ENCODE data around the gene VSIG10L2.
A peak's percentile ranks its signal among the peaks of the same experiment; 100 is the strongest.

VSIG10L2 gene

GRCh38 chr11:125948278-125949051 is 2.6 kb downstream of the VSIG10L2 start:
- intact Hi-C loops (cut with DNase I; ENCODE audit: low total_unique reads): no loop called here
- no peak for TF ChIP-seq CTCF (IDR thresholded peaks at IDR 0.05)
- peak in 1 of 2 donors; percentile 60 for DNase-seq

GRCh38 chr11:125949271-125950177 is 3.7 kb downstream of the VSIG10L2 start:
- H3K27me3 ChIP-seq: peaks cover 0 to 18% of the 10 kb centered on the region in 2 donors
- no peak overlapping the region for H3K4me3 ChIP-seq
- no peak overlapping the region for H3K27ac ChIP-seq
- H3K9me3 ChIP-seq: no peaks in the 10 kb centered on the region
- H3K4me1 ChIP-seq: peaks cover 0 to 7% (median 0%) of the 10 kb centered on the region in 4 donors
- DNase-seq: no peak
- H3K36me3 ChIP-seq: no peaks in the 10 kb centered on the region
- intact Hi-C loops (cut with DNase I; ENCODE audit: low total_unique reads): no loop called here
- TF ChIP-seq CTCF (IDR thresholded peaks at IDR 0.05): no peak

More at GRCh38 chr11:125948278-125949051, 2.6 kb downstream of the VSIG10L2 start:
- Histone ChIP-seq H3K27ac (no peak overlapping the region), H3K36me3 (no peaks in the 10 kb centered on the region), H3K27me3 (peaks cover 0 to 21% of the 10 kb centered on the region in 2 donors), H3K4me1 (peaks cover 0 to 7% (median 0%) of the 10 kb centered on the region in 4 donors), H3K9me3 (no peaks in the 10 kb centered on the region), H3K4me3 (no peak overlapping the region)

GRCh38 chr11:125950178-125950490 is 4.3 kb downstream of the VSIG10L2 start:
- Histone ChIP-seq H3K4me3 (no peak overlapping the region), H3K27me3 (peaks cover 0 to 16% of the 10 kb centered on the region in 2 donors), H3K9me3 (no peaks in the 10 kb centered on the region), H3K36me3 (no peaks in the 10 kb centered on the region), H3K4me1 (peaks cover 0 to 7% (median 0%) of the 10 kb centered on the region in 4 donors), H3K27ac (no peak overlapping the region)
- no peak for DNase-seq
- intact Hi-C loops (cut with DNase I; ENCODE audit: low total_unique reads): no loop called here
- TF ChIP-seq CTCF (IDR thresholded peaks at IDR 0.05): no peak

- intact Hi-C loops (cut with DNase I; ENCODE audit: low total_unique reads): no loop called here
- Histone ChIP-seq H3K27me3 (peaks cover 0 to 16% of the 10 kb centered on the region in 2 donors), H3K4me3 (no peak overlapping the region), H3K36me3 (no peaks in the 10 kb centered on the region), H3K4me1 (peaks cover 0 to 7% (median 0%) of the 10 kb centered on the region in 4 donors), H3K9me3 (no peaks in the 10 kb centered on the region), H3K27ac (no peak overlapping the region)
- no peak for TF ChIP-seq CTCF (IDR thresholded peaks at IDR 0.05)
- no peak for DNase-seq
Observed at GRCh38 chr11:125950696-125951651, 5.1 kb downstream of the VSIG10L2 start.

GRCh38 chr11:125951731-125952130 is 5.9 kb downstream of the VSIG10L2 start:
- Histone ChIP-seq H3K9me3 (no peaks in the 10 kb centered on the region), H3K27ac (no peak overlapping the region), H3K27me3 (peaks cover 0 to 16% of the 10 kb centered on the region in 2 donors), H3K36me3 (no peaks in the 10 kb centered on the region), H3K4me3 (no peak overlapping the region), H3K4me1 (peaks cover 0 to 7% (median 0%) of the 10 kb centered on the region in 4 donors)
- intact Hi-C loops (cut with DNase I; ENCODE audit: low total_unique reads): no loop called here
- DNase-seq: no peak
- no peak for TF ChIP-seq CTCF (IDR thresholded peaks at IDR 0.05)

All from tibial artery (tissue), 4 donors.